Brain pericyte (primary cell): ENCODE data around the gene DDX54.
"Not testable (repeated sequence)": the region's sequence is repeated elsewhere in the genome, so short reads cannot be mapped to it uniquely, and the experiment has no call there.

ENCODE experiments used
- DNase-seq: peaks from one replicate; pipeline ENCODE4 v3.0.0-alpha.2; 2012; ENCODE audit warnings: low read depth, low spot score

DDX54 gene

DNA sequence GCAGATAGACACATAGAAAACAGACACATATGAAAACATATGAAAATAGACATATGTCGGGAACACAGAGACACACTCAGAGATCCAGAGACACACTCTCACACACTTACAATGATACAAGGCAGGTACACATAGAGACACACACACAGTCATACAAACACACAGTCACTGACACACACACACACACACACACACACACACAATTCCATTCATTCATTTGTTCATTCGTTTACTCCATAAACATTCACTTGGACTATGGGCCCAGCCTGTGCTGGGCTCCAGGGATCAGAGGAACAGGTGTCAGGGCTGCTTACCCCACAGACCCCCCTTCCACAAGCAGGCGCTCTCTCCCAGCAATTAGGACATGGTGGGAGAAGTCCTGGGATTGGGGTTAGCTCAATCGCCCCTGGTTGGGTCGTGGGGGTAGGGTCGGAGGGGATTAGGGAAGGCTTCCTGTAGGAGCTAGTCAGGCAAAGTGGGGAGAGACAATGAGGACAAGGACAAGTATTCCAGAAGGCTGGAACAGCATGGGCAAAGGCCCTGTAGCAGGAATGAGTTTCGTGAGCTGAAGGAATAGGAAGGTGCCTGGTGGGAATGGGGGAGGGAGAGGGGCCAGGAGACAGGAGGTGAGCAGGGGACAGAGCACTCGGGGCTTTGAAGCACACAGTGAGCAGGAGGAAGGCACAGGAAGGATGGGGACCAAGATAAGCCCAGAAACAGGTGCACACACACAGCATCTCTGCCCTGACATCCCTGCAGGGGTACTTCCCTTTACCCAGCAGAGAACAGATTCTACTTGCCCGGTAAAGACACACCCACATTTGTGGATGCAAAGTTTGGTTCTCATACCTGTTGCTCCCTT is 56.2 kb downstream of the DDX54 start:
- no peak for DNase-seq

DNA sequence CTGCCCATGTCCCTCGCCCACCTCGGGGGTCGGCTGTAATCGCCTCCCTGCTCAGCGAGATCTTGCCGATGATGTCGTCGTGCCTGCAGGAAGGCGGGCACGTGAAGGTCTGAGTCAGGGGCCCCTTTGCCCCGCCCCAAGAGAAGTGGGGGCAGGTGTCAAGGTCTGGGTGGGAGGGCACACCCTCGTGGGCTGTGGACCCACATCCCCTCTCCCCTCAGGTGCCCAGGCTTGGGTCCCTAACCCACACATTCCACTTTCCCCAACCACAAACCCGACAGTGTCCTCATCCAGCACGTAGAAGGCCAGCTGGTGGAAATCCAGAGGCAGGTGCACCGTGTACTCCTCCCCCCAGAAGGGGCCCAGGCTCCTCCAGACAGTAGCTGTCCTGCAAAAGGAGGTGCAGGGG is 57.5 kb downstream of the DDX54 start:
- no peak for DNase-seq

GRCh38 chr12:113120670-113121370 is 64.5 kb downstream of the DDX54 start:
- no peak for DNase-seq

DNA sequence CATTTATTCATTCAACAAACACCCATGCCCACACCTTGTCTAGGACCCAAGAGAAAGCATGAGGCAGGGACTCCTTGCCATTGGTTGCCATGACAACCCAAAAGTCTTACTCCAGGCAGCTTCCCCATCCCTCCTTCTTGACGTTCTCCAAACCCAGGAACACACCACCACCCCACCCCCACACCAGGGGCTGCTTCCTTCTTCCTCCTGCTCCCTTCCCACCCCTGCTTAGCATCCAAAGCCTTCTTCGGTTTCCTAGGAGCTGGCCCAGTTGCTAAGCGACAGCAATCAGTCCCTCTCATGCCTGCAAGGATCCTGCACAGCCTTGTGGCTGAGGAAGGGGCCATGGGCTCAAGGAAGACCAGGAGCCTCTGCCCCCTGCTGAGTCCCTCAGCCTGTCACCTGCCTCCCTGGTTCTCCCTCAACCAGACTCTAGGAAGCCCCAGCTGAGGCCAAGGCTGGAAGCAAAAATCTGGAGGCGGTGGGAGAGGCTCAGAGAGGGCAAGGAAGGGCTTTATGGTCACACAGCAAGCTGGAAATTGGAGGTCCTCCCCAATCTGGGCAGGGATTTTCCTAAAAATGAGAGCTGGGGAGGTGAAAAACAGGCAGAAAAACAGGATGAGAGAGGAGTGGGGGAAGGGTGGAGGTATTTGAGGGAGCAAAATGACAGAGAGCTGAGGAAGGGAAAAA is 65.2 kb downstream of the DDX54 start:
- no peak for DNase-seq

GRCh38 chr12:113118142-113118541 is 67.1 kb downstream of the DDX54 start:
- no peak for DNase-seq

DNA sequence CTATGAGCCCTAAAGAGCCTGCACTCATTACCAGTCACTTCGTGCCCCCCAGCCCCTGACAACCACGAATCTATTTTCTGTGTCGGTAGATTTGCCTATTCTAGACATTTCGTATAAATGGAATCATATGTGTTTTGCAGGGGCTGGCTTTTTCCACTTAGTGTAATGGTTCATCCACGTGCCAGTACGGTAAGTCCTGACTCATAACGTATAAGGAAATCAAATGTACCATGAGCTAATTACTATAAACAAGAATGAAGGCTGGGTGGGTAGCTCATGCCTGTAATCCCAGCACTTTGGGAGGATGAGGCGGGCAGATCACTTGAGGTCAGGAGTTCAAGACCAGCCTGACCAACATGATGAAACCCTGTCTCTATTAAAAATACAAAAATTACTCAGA is 67.6 kb downstream of the DDX54 start:
- DNase-seq: not testable (repeated sequence)

DNA sequence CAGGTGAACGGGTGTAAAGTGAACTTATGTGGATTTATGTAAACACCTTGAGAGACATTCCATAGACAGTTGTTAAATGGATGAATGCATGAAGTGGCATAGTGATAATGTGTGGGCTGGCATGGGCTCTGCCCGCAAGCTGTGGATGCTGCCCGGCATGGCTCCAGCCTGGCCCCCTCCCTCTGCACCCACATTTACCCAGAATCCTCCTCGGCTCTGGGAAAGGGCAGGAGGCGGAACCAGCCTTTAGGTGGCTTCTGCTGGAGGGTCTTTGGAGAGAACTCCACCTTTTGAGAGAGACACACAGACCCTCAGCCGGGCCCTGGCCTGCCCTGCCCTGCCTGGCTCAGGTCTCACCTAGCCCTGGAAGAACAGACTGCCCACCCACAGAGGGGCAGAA is 68.4 kb downstream of the DDX54 start:
- DNase-seq: no peak

GRCh38 chr12:113115455-113116126 is 69.7 kb downstream of the DDX54 start:
- no peak for DNase-seq

GRCh38 chr12:113114447-113115178 is 70.7 kb downstream of the DDX54 start:
- no peak for DNase-seq

GRCh38 chr12:113113397-113113796 is 71.9 kb downstream of the DDX54 start:
- no peak for DNase-seq

DNA sequence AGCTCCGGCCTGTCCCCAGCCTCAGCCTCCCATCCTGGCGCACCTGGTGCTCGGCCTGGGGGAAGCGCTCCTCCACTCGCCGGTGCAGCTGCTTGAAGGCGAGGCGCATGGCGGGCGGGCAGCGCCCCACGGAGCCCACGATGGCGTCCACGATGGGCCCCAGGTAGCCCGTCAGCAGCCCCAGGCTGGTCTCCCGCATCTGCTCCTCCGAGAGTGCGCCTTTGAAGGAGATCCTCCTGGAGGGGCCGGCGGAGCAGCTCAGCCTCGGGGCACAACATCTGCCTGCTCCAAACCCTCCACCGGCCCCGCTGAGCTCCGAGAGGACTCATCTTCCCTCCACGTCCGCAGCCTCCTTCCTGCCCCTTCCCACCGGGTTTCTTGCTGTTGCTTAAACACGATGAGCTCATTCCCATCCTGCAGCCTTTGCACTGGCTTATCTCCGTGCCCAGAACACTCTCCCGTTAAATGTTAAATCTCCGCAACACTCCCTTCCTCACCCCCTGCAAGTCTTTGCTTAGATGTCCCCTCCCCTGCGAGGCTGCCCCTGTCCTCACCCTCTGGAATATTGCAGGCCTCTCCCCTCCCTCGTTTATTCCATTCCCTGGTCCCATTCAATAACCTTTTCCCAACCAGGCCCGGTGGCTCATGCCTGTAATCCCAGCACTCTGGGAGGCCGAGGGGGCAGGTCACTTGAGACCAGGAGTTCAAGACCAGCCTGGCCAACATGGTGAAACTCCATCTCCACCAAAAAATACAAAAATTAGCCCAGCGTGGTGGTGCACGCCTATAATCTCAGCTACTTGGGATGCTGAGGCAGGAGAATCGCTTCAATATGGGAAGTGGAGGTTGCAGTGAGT is 73.0 kb downstream of the DDX54 start:
- no peak for DNase-seq

DNA sequence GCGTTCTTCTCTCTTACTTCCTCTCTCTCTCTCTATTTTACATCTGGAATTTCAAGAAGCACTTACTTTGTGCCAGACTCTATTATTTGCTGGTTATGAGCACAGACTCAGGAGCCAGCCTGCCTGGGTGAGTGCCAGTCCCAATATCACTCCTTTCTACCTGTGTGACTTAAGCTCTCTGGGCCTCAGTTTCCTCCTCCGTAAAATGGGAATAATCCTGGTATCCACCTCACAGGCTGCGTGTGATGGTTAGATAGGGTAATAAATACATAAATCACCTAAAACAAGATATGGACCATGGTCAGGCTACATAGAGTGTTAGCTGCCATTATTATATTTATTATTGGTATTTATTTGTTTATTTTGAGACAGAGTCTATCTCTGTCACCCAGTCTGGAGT is 74.0 kb downstream of the DDX54 start:
- no peak for DNase-seq

GRCh38 chr12:113109872-113110599 is 75.2 kb downstream of the DDX54 start:
- DNase-seq: no peak

GRCh38 chr12:113109360-113109759 is 75.9 kb downstream of the DDX54 start:
- no peak for DNase-seq

DNA sequence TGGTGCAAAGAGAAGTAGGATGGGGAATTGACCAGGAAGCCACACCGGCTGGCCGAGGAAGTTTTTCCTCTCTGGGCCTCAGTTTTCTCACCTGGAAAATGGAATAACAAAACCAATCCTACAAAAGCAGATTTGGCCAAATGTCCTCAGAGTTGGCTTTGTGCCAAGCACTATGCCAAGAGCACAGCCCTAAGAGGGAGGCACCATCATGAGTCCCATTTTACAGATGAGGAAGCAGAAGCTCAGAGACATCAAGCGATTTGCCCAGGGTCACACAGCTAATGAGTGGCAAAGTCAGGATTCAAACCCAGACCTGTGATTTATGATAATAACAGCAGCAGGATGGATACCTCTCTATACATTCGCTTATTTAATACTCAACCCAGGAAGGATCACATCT is 77.0 kb downstream of the DDX54 start:
- no peak for DNase-seq
